HG03280 (cell line): ENCODE data around the gene IMP4.

Source experiments
- ATAC-seq: cut with Tn5 transposase; IDR thresholded peaks from one replicate; pipeline ENCODE4 v1.9.1; 2021; ENCODE audit warnings: mild to moderate bottlenecking, moderate library complexity; ENCODE audit not compliant: unreplicated experiment

Gene IMP4

DNA sequence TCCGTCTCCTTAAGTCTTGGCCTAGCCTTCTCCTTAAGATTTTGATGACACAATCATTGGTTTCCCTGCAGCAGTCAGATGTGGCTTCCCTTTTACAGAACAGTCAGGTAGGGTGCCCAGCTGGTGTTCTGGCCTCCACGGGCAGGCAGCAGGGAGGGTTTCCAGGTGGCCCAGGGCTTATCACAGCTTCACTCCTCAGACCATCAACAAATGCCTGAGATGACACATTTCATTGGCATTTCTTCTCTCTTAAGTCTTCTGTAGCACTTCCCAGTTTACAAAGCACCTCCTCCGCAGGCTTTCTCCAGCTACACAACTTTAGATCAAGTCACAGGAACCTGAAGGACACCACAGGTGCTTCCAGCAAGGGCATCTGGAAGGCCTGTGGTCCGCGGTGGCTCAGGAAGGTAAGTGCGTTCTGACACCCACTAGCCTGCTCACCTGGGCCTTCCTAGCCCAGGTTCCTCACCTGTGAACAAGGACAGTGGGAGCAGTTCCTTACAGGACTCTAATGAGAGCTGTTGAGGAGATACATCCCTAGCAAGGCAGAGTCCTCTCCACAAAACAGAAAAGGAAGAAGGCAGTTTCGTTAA is 50.7 kb downstream of the IMP4 start:
- ATAC-seq = no peak
